DND-41 (cell line): ENCODE data around the gene YWHAG.

Experiments
- ATAC-seq: fragments of 200-7000 bp; cut with Tn5 transposase; 3 replicates; pipeline ENCODE4 v1.9.1; 2021; ENCODE audit warnings: low read depth; ENCODE audit not compliant: insufficient read depth
- DNase-seq: peaks from one replicate; pipeline ENCODE4 v3.0.0-alpha.2; 2020
- H2AFZ ChIP-seq: 2 replicates; pipeline ENCODE4 v1.6.0; 2012; ENCODE audit warnings: low read depth, low read length
- H3K27ac ChIP-seq: 2 replicates; pipeline ENCODE4 v1.5.1; 2012; ENCODE audit warnings: low read length, inconsistent platforms
- H3K27me3 ChIP-seq: fragments of 200-600 bp; sonication (generic); 2 replicates; pipeline ENCODE4 v1.6.0; 2012; ENCODE audit warnings: low read length, mild to moderate bottlenecking, inconsistent platforms; ENCODE audit not compliant: insufficient read depth, poor library complexity
- H3K36me3 ChIP-seq: 2 replicates; pipeline ENCODE4 v1.5.1; 2012; ENCODE audit warnings: low read length, inconsistent platforms; ENCODE audit not compliant: insufficient read depth
- H3K4me1 ChIP-seq: 2 replicates; pipeline ENCODE4 v1.5.1; 2012; ENCODE audit warnings: mild to moderate bottlenecking, low read length; ENCODE audit not compliant: insufficient read depth
- H3K4me2 ChIP-seq: 2 replicates; pipeline ENCODE4 v1.6.0; 2012; ENCODE audit warnings: mild to moderate bottlenecking, moderate library complexity, low read length, inconsistent platforms; ENCODE audit not compliant: insufficient read depth
- H3K4me3 ChIP-seq, 2 experiments: fragments of 200-600 bp in 1 of 2; shearing (Covaris generic) in 1 of 2; 2 replicates each; pipeline ENCODE4 v1.5.1; 2012 to 2016; ENCODE audit warnings: inconsistent platforms in 2 of 2, low read length in 2 of 2, mild to moderate bottlenecking in 2 of 2, low read depth in 1 of 2, moderate library complexity in 1 of 2
- H3K79me2 ChIP-seq: 2 replicates; pipeline ENCODE4 v1.6.0; 2012; ENCODE audit warnings: low read length, inconsistent platforms; ENCODE audit not compliant: insufficient read depth
- H3K9ac ChIP-seq: 2 replicates; pipeline ENCODE4 v1.6.0; 2012; ENCODE audit warnings: low read depth, mild to moderate bottlenecking, inconsistent platforms, low read length, moderate library complexity
- H3K9me3 ChIP-seq: 2 replicates; pipeline ENCODE4 v1.5.1; 2012; ENCODE audit warnings: low read length, moderate library complexity, mild to moderate bottlenecking, inconsistent platforms; ENCODE audit not compliant: insufficient read depth, severe bottlenecking
- H4K20me1 ChIP-seq: 2 replicates; pipeline ENCODE4 v1.6.0; 2012; ENCODE audit warnings: low read length; ENCODE audit not compliant: insufficient read depth
- CTCF ChIP-seq: IDR thresholded peaks from 2 replicates; pipeline ENCODE4 v1.5.1; 2012; ENCODE audit warnings: borderline replicate concordance, low read length, moderate library complexity, mild to moderate bottlenecking; ENCODE audit not compliant: poor library complexity, severe bottlenecking; ENCODE audit errors: extremely low read depth
- EZH2 ChIP-seq: IDR thresholded peaks from 3 replicates; pipeline ENCODE4 v1.6.1; 2012; ENCODE audit warnings: borderline replicate concordance, low read depth, mild to moderate bottlenecking, moderate library complexity, low read length, inconsistent platforms; ENCODE audit not compliant: severe bottlenecking

The YWHAG gene

GRCh38 chr7:76280408-76280807, 78.4 kb downstream of the YWHAG start:
- no peak for TF ChIP-seq EZH2
- no peak for TF ChIP-seq CTCF

GRCh38 chr7:76278540-76278939, 80.3 kb downstream of the YWHAG start:
- TF ChIP-seq CTCF (no peak), EZH2 (no peak)
- Histone ChIP-seq H3K4me1 (no peaks in the 10 kb centered on the region), H3K4me3 (no peak overlapping the region), H3K27me3 (peaks cover 4% of the 10 kb centered on the region), H2AFZ (no peak overlapping the region), H3K27ac (no peak overlapping the region), H3K9me3 (no peaks in the 10 kb centered on the region), H3K9ac (no peak overlapping the region), H3K4me2 (no peak overlapping the region), H4K20me1 (no peaks in the 10 kb centered on the region; the same call in 1 of the 2 replicates), H3K79me2 (no peaks in the 10 kb centered on the region), H3K36me3 (no peaks in the 10 kb centered on the region)
- ATAC-seq (peak; percentile 24; the same call in 2 of the 3 replicates), DNase-seq (no peak)

More at GRCh38 chr7:76280408-76280807, 78.4 kb downstream of the YWHAG start:
- Histone ChIP-seq H3K79me2 (no peaks in the 10 kb centered on the region), H3K9ac (no peak overlapping the region), H3K27ac (no peak overlapping the region), H3K9me3 (no peaks in the 10 kb centered on the region), H4K20me1 (no peaks in the 10 kb centered on the region), H3K4me1 (no peaks in the 10 kb centered on the region), H3K36me3 (no peaks in the 10 kb centered on the region), H2AFZ (no peak overlapping the region), H3K4me3 (no peak overlapping the region), H3K27me3 (no peaks in the 10 kb centered on the region), H3K4me2 (no peak overlapping the region)
- no peak for ATAC-seq
- no peak for DNase-seq
